A673 (cell line): ENCODE results near the gene SF3A2. TPM values are rescaled to one million over a fixed set of nuclear protein-coding genes. Genes with fewer than 3 reads are reported as not detected.

Source experiments
- BruUV-seq: library from RNA; stranded (reverse); fragments of 400-500 nt; replicated peaks from 2 replicates; lab custom pipeline; 2021; lab: Mats Ljungman, UMichigan
- CTCF ChIA-PET: fragments of 300-600 bp; sonication (Branson Sonifier 250); formaldehyde crosslinking; loops from one replicate; lab custom pipeline; 2022; ENCODE audit warnings: antibody characterized with exemption; lab: Charles Lee
- POLR2A ChIA-PET: fragments of 300-600 bp; sonication (Branson Sonifier 250); formaldehyde crosslinking; loops from one replicate; lab custom pipeline; 2022; ENCODE audit warnings: antibody characterized with exemption; ENCODE audit not compliant: low non-redundant PET; lab: Charles Lee
- DNase-seq: peaks from one replicate; pipeline ENCODE4 v3.0.0-alpha.2; 2015; ENCODE audit warnings: low spot score
- H3K27ac ChIP-seq: fragments of 200-600 bp; sonication (generic); 2 replicates; pipeline ENCODE4 v1.5.1; 2016; ENCODE audit warnings: mixed run types, low read depth, mild to moderate bottlenecking, mixed read lengths, antibody characterized with exemption, low read length; ENCODE audit not compliant: poor library complexity, severe bottlenecking
- H3K27me3 ChIP-seq: fragments of 200-600 bp; sonication (generic); replicated peaks from 2 replicates; pipeline ENCODE4 v1.6.1; 2017; ENCODE audit warnings: mixed run types, low read depth, mild to moderate bottlenecking, mixed read lengths, antibody characterized with exemption, low read length; ENCODE audit not compliant: insufficient read depth, poor library complexity
- H3K36me3 ChIP-seq: fragments of 200-600 bp; sonication (generic); 2 replicates; pipeline ENCODE4 v1.6.1; 2016; ENCODE audit warnings: mixed run types, mild to moderate bottlenecking, mixed read lengths, antibody characterized with exemption, low read length; ENCODE audit not compliant: insufficient read depth, poor library complexity, severe bottlenecking
- H3K4me1 ChIP-seq: fragments of 200-600 bp; sonication (generic); 2 replicates; pipeline ENCODE4 v1.6.1; 2017; ENCODE audit warnings: mixed run types, mild to moderate bottlenecking, mixed read lengths, antibody characterized with exemption, low read length; ENCODE audit not compliant: insufficient read depth, poor library complexity, severe bottlenecking
- H3K4me3 ChIP-seq: fragments of 200-600 bp; sonication (generic); 2 replicates; pipeline ENCODE4 v1.5.1; 2016; ENCODE audit warnings: low read depth, mixed run types, mild to moderate bottlenecking, mixed read lengths, low read length; ENCODE audit not compliant: poor library complexity, severe bottlenecking
- H3K9me3 ChIP-seq: fragments of 200-600 bp; sonication (generic); 2 replicates; pipeline ENCODE4 v1.6.1; 2016; ENCODE audit warnings: mixed run types, low read depth, mild to moderate bottlenecking, mixed read lengths, antibody characterized with exemption, low read length; ENCODE audit not compliant: poor library complexity, severe bottlenecking
- CTCF ChIP-seq: fragments of 300-800, 200-600 bp; sonication (generic); conservative IDR thresholded peaks from 2 replicates; pipeline ENCODE4 v1.5.1; 2017; ENCODE audit warnings: low read depth, mild to moderate bottlenecking, antibody characterized with exemption, low read length, moderate library complexity, mixed read lengths
- EZH2 ChIP-seq: fragments of 200-600 bp; sonication (generic); IDR thresholded peaks from 2 replicates; pipeline ENCODE4 v1.6.1; 2017; ENCODE audit warnings: borderline replicate concordance, low read depth, mild to moderate bottlenecking, mixed read lengths, antibody characterized with exemption, low read length; ENCODE audit not compliant: poor library complexity, severe bottlenecking
- intact Hi-C: fragments of 100-400 bp; cut with micrococcal nuclease; formaldehyde crosslinking; loops from one replicate; pipeline ENCODE4 v1.10.0; 2022; ENCODE audit not compliant: unreplicated experiment
- total RNA-seq: library from RNA; stranded (reverse); gene quantifications from 2 replicates; pipeline ENCODE4 v1.2.3, GENCODE V29; 2021

The SF3A2 gene
- total RNA-seq, 1 experiment from 2014 or later, result 187 TPM

- ChIA-PET CTCF (no interaction called here), POLR2A (no interaction called here)
- H3K9me3 ChIP-seq, result no peaks in the 10 kb centered on the region
- no TSS peak for BruUV-seq
- DNase-seq, result no peak
- intact Hi-C loops, result no loop called here
- no peaks in the 10 kb centered on the region for H3K27me3 ChIP-seq
- no peak overlapping the region for H3K4me3 ChIP-seq
- TF ChIP-seq EZH2, result no peak
- no peak for TF ChIP-seq CTCF
- peaks cover 8% of the 10 kb centered on the region for H3K4me1 ChIP-seq
- H3K36me3 ChIP-seq, result peaks cover 11% of the 10 kb centered on the region
- H3K27ac ChIP-seq, result no peak overlapping the region
Measured at GRCh38 chr19:2266183-2266993, 29.8 kb downstream of the SF3A2 start.

GRCh38 chr19:2268480-2268830 is 31.8 kb downstream of the SF3A2 start:
- peaks cover 30% of the 10 kb centered on the region for H3K36me3 ChIP-seq
- no peak for TF ChIP-seq EZH2
- no peak for TF ChIP-seq CTCF
- TSS peak; percentile 66 for BruUV-seq
- H3K4me3 ChIP-seq, result peak overlapping the region; percentile 100
- DNase-seq, result no peak
- peaks cover 28% of the 10 kb centered on the region for H3K4me1 ChIP-seq
- peak overlapping the region; percentile 68 for H3K27ac ChIP-seq
- no peaks in the 10 kb centered on the region for H3K27me3 ChIP-seq
- POLR2A ChIA-PET, result no interaction called here
- intact Hi-C loops, result no loop called here
- CTCF ChIA-PET, result no interaction called here
- H3K9me3 ChIP-seq, result no peaks in the 10 kb centered on the region

GRCh38 chr19:2268861-2269243 is 32.2 kb downstream of the SF3A2 start:
- Histone ChIP-seq H3K36me3 (peaks cover 32% of the 10 kb centered on the region), H3K4me1 (peaks cover 29% of the 10 kb centered on the region), H3K4me3 (peak overlapping the region; percentile 100), H3K27ac (peak overlapping the region; percentile 68), H3K9me3 (no peaks in the 10 kb centered on the region), H3K27me3 (no peaks in the 10 kb centered on the region)
- ChIA-PET POLR2A (no interaction called here), CTCF (no interaction called here)
- intact Hi-C loops, result no loop called here
- DNase-seq, result no peak
- TF ChIP-seq EZH2, result no peak
- no peak for TF ChIP-seq CTCF
- BruUV-seq, result no TSS peak
